ENCODE data around the gene SLC25A22. TPM values are rescaled to one million over a fixed set of nuclear protein-coding genes. Genes with fewer than 3 reads are reported as not detected.
A peak's percentile ranks its signal among the peaks of the same experiment; 100 is the strongest.

SLC25A22 gene
- total and polyA plus RNA-seq, 9 of the 15 experiments (the other 6 are each of a cell fraction or from before 2014, with no cell fraction given) = 0.41 to 55.4 (median 11.4) TPM

DNA sequence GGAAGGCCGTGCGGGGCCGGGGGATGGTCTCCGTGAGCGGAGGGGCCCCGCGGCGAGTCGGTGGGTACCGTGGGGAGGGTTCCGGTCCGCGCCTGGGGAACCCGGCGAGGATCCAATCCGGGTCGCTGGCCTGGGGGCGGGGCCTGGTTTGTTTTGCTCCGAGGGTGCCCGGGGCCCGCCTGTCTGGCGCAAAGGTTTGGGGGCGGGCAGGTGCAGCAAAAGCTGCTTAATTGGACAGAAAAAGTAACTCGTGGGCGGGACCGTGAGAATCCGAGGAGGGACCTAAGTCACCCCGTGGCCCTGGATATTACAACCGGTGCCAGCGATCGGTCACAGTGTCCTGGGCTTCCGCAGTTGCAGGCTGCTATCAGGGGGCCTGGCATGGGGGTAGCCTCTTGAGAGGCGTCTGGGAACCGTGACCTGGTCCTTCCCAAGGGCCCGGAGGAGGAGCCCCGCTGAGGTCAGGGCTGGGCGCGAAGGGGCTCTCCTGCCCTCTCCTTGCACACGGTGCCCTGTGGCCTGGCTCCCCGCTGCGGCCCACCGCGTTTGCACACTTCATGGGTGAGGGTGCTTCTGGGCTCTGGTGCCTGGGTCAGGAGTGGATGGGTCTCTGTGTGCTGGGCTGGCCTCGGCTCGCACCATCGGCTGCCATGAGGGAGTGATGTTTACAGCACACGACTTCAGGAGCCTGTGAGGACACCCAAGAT, 22.0 kb upstream of the SLC25A22 start (continued):
- TF ChIP-seq NR2C1 (IDR thresholded peaks at IDR 0.05) (peak; percentile 50; the same call in 1 of the 2 replicates), NR2C1 (tag; IDR thresholded peaks at IDR 0.05) (0 out of 2 replicates have a peak, but pooled peaks have one; percentile 16), BMI1 (IDR thresholded peaks at IDR 0.05; ENCODE audit: low read length) (no peak), KAT2B (IDR thresholded peaks at IDR 0.05; ENCODE audit: low read depth, low read length) (no peak), ZNF584 (CRISPR knock-in tag; IDR thresholded peaks at IDR 0.05; ENCODE audit: low read depth) (no peak), CBX3 (IDR thresholded peaks at IDR 0.05; ENCODE audit: borderline replicate concordance in 1 of 2, low read length in 2 of 2) (no peak), ILK (tag; IDR thresholded peaks at IDR 0.05; ENCODE audit: borderline replicate concordance, low read depth) (no peak), MAZ (CRISPR knock-in tag; conservative IDR thresholded peaks at IDR 0.05 in 1 of 2, IDR thresholded peaks at IDR 0.05 in 1 of 2) (peak in 1 of 2 experiments; percentile 25; a peak in 1 of 4 replicates), ZEB2 (IDR thresholded peaks at IDR 0.05) (no peak), PHTF2 (CRISPR knock-in tag; IDR thresholded peaks at IDR 0.05) (no peak), RB1 (IDR thresholded peaks at IDR 0.05; ENCODE audit: low read depth) (no peak), ZNF3 (CRISPR knock-in tag; IDR thresholded peaks at IDR 0.05) (no peak), CC2D1A (IDR thresholded peaks at IDR 0.05) (no peak), ZNF444 (CRISPR knock-in tag; IDR thresholded peaks at IDR 0.05) (no peak), STAG1 (CRISPR knock-in tag; IDR thresholded peaks at IDR 0.05; ENCODE audit: borderline replicate concordance) (0 out of 2 replicates have a peak, but pooled peaks have one; percentile 27), ZNF140 (CRISPR knock-in tag; IDR thresholded peaks at IDR 0.05) (no peak), PHF21A (IDR thresholded peaks at IDR 0.05; ENCODE audit: borderline replicate concordance, low read depth) (no peak), KDM1A (IDR thresholded peaks at IDR 0.05) (no peak), GABPA (tag; conservative IDR thresholded peaks at IDR 0.05; ENCODE audit: low read depth) (peak; percentile 83), GABPB2 (CRISPR knock-in tag; conservative IDR thresholded peaks at IDR 0.05) (no peak), ZBED1 (IDR thresholded peaks at IDR 0.05) (no peak), ZNF717 (CRISPR knock-in tag; IDR thresholded peaks at IDR 0.05) (no peak), NFIX (CRISPR knock-in tag; IDR thresholded peaks at IDR 0.05; ENCODE audit: low read depth) (no peak), ZNF263 (CRISPR knock-in tag; IDR thresholded peaks at IDR 0.05; ENCODE audit: borderline replicate concordance) (0 out of 2 replicates have a peak, but pooled peaks have one; percentile 1), PCBP1 (IDR thresholded peaks at IDR 0.05; ENCODE audit: low read depth, low read length, poor library complexity, severe bottlenecking) (peak; percentile 65), E2F3 (CRISPR knock-in tag; IDR thresholded peaks at IDR 0.05) (0 out of 2 replicates have a peak, but pooled peaks have one; percentile 39), ZNF174 (CRISPR knock-in tag; IDR thresholded peaks at IDR 0.05) (no peak), NFE2L1 (tag; IDR thresholded peaks at IDR 0.05; ENCODE audit: borderline replicate concordance, low read depth) (no peak), L3MBTL2 (IDR thresholded peaks at IDR 0.05) (no peak)
- TF ChIP-seq, protein P1, sequence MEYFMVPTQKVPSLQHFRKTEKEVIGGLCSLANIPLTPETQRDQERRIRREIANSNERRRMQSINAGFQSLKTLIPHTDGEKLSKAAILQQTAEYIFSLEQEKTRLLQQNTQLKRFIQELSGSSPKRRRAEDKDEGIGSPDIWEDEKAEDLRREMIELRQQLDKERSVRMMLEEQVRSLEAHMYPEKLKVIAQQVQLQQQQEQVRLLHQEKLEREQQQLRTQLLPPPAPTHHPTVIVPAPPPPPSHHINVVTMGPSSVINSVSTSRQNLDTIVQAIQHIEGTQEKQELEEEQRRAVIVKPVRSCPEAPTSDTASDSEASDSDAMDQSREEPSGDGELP (CRISPR knock-in tag; IDR thresholded peaks at IDR 0.05; ENCODE audit: borderline replicate concordance) = peak; percentile 42; the same call in 1 of the 2 replicates
- TF ChIP-seq, protein P2, sequence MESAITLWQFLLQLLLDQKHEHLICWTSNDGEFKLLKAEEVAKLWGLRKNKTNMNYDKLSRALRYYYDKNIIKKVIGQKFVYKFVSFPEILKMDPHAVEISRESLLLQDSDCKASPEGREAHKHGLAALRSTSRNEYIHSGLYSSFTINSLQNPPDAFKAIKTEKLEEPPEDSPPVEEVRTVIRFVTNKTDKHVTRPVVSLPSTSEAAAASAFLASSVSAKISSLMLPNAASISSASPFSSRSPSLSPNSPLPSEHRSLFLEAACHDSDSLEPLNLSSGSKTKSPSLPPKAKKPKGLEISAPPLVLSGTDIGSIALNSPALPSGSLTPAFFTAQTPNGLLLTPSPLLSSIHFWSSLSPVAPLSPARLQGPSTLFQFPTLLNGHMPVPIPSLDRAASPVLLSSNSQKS (CRISPR knock-in tag; IDR thresholded peaks at IDR 0.05) = no peak

Data from K562 (cell line).